ENCODE measurements around the gene RNF217.

DNA sequence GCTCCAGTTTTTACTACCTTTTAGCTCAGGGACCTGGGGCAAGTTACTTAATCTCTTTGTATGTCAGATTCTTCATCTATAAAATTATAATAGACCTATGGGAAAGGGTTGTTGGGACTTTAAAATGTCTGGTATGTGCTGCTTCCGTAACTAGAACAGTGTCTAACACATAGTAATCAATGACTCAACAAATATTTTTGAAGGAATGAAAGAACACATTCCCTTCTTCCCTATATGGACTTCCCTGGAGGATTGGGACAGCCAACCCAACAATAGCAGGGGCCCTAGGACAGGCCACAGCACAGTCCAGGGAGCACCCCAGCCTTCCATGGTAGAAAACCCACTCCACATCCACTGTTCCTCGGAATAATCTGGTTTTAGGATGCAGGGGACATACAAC lies 140.7 kb downstream of the RNF217 start:
- TF ChIP-seq POLR2A (IDR thresholded peaks at IDR 0.05; ENCODE audit: low read depth, low read length): no peak
- TF ChIP-seq POLR2AphosphoS5 (IDR thresholded peaks at IDR 0.05; ENCODE audit: low read depth, low read length): no peak

All from GM12892 (cell line).